HG03097 (cell line): ENCODE data around the gene TPRA1.

Experiments used
- ATAC-seq: cut with Tn5 transposase; IDR thresholded peaks from one replicate; pipeline ENCODE4 v1.9.1; 2021; ENCODE audit not compliant: unreplicated experiment, low FRiP score

TPRA1 gene

GRCh38 chr3:127593178-127593577 is 2.6 kb upstream of the TPRA1 start:
- ATAC-seq: no peak

DNA sequence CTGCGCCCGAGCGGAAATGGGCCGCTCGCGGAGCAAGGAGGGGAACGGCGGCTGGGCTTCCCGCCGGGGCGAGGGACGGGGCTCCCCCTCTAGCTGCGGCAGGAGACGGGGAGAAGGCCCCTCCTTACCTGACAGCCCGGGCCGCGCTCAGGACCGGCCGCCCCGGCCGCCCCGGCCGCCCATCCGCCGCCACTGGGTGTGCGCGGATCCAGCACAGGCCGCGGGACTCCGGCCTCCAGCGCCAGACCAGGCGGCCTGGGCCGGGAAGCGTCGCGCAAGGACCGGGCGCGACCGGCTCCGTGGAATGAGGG is 296 bp downstream of the TPRA1 start:
- ATAC-seq: peak; percentile 35

GRCh38 chr3:127589600-127590281 is 792 bp downstream of the TPRA1 start:
- ATAC-seq: peak; percentile 5

DNA sequence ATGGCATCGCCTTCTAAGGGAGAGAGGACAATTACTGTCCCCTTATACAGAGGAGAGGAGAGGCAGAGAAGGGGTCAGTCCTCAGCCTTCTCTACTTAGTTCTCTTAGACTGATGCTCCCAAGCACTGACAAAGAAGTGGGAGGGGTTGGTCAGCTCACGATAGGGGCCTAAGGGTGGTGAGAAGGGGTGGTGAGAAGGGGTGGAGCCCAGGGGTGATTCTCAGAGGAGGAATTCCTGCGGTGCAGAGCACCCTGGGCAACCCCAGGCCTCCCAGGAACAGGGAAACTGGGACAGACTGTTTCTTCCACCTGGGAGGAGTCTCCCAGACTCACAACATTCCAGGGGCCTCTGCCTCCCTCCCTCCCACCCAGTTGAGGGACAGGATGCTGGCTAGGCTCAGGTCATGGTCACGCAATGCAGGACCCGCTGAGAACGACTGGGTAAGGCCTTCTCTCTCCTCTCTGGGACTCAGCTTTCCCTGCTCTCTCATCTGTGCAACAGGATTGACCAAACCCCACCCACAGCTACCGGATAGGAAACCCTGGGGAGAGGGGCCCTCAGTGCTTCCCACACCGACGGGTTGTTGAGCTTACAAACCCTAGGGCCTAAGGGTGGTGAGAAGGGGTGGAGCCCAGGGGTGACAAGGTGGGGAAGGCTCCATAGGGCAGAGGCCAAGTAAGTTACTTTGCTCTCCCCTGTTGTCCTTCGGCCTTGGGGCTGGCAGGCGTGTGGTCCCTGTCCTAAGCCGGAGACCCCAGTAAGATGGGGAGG is 1.5 kb downstream of the TPRA1 start:
- no peak for ATAC-seq

DNA sequence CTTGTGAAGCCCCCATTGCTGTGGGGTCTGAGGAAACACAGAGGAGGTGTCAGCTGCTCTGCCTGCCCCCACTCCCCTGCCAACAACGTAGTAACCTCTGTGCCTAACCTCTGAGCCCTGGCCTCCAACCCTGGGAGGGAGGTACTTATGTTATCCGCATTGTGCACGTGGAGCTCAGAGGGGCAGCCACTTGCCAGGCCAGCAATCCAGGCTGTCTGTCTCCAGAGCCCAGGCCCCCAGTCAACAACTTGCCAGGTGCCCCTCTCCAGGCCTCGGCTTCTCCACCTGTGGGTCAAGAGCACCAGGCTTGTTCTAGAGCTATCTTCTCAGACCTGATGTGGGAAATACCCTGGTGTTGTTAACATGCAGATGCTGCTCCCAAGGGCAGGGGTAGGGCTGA is 2.7 kb downstream of the TPRA1 start:
- ATAC-seq: no peak

DNA sequence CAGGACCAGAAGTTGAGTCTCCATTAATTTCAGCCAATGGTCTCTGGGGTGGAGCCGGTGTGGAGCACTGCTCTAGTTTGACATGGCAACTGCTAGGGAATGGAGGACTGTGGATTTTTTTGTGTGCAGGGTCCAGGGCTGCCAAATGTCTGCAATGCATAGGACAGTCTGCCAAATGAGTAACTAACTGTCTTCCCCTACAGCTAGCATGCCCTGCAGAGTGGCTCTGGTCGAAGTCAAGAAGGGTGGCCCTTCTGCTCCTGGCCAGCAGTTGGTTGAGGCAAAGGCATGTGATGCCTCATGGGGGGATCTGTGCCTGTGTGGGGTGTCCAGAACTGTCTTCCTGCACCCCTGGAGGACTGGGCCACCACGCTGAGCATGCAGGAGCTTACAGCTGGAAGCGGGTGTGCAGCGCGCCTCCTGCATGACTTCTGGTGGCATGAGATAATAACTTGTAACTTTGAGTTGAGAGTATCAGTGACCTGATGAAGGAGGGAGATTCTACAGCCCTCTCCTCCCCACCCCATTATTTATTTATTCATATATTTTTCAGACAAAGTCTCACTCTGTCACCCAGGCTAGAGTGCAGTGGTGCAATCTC is 4.6 kb downstream of the TPRA1 start:
- ATAC-seq: no peak

- no peak for ATAC-seq
Measured at GRCh38 chr3:127585163-127585812, 5.2 kb downstream of the TPRA1 start.

DNA sequence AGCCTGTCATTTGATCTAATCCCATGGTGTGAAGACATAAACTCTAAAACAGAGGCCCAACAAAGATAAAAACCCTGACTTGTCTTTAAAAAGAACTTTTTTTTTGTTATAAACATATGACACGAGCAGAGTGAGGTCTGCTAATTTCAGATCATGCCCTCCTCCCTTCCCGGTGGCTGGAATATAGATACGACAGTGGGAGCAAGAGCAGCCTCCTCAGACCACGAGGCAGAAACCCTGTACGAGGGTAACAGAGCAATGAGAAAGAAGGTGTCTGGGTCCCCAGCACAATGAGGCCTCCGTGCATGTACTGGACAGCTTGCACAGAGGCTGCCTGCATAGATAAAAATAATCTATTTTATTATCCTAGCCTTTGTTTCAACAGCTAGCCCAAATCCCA is 5.8 kb downstream of the TPRA1 start:
- ATAC-seq: no peak

DNA sequence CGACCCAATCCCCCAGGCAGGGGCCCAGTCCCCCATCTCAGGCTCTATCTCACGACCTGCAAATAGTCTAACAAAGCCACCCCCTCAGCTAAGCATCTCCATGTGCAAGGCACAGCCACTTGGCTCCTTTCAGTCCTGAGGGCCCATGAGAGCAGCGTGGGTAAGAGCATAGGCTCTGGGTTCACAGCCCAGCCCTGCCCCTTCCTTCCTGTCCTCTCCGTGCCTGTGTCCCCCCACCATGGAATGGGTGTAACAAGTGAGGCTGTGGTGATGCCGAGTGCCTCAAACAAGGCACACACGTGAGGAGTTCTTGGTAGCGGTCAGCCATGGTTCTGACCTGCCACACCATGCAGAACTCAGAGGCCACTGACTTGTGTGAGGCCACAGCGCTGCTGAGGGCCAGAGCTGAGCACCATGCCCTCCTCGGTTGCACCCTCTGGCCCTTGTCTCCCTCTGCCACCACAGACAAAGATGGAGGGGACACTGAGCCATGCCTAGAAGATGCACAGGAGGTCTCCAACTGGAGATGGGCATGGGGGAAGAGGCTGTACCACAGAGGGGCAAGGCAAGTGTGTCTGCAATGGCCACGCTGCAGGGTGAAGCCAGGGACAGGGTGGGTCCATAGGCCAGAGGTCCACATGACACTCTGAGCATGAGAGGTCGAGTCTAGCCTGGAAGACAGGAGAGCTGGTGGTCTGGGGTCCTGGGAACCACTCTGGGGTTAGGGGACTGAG is 10.0 kb downstream of the TPRA1 start:
- no peak for ATAC-seq

DNA sequence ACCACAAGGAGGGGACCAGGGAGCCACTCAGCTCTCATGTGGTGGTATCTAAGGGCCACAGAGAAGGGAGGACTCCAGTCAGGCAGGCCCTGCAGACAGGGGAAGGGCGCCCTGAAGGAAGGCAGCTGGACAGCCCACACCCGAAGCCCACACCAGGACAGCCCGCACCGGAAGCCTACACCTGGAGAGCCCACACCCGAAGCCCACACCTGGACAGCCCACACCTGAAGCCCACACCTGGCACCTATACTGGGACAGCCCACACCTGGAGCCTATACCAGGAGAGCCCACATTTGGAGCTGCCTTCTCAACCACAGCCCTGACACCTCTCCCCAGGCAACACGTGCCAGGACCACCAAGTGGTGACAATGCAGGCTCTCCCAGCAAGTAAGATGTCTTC is 11.7 kb downstream of the TPRA1 start:
- ATAC-seq: no peak

GRCh38 chr3:127578168-127578567 is 12.4 kb downstream of the TPRA1 start:
- ATAC-seq: no peak

- ATAC-seq: no peak
Measured at GRCh38 chr3:127577448-127577847, 13.1 kb downstream of the TPRA1 start.

- peak; percentile 51 for ATAC-seq
Measured at GRCh38 chr3:127574880-127575878, 15.4 kb downstream of the TPRA1 start.

- no peak for ATAC-seq
Measured at GRCh38 chr3:127573912-127574311, 16.6 kb downstream of the TPRA1 start.

GRCh38 chr3:127573401-127573800 is 17.1 kb downstream of the TPRA1 start:
- ATAC-seq: no peak

DNA sequence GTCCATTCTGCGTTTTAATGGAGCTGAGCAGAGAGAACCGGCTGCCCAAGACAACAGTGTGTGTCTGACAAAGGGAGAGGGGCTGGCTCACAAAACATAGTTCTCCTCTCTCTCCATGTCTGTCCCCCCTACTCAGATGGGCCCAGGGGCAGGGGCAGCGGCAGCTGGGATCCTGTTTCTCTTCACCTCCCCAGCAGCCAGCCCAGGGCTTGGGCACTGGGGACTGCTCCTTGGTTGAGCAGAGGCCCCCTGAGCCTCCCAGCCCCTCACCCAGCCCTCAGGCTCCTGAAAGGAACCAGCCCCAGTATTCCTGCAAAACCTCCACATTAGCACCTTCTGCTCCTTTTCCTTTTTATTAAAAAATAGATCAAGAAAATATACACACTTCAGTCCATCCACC is 17.8 kb downstream of the TPRA1 start:
- ATAC-seq: no peak

- no peak for ATAC-seq
Measured at GRCh38 chr3:127572186-127572585, 18.3 kb downstream of the TPRA1 start.

GRCh38 chr3:127570520-127570919 is 20.0 kb downstream of the TPRA1 start:
- ATAC-seq: no peak

- ATAC-seq: no peak
Measured at GRCh38 chr3:127569160-127569559, 21.4 kb downstream of the TPRA1 start.

- ATAC-seq: no peak
Measured at GRCh38 chr3:127568586-127568985, 21.9 kb downstream of the TPRA1 start.
